ENCODE measurements around the gene ATXN7L1.

Gene ATXN7L1

DNA sequence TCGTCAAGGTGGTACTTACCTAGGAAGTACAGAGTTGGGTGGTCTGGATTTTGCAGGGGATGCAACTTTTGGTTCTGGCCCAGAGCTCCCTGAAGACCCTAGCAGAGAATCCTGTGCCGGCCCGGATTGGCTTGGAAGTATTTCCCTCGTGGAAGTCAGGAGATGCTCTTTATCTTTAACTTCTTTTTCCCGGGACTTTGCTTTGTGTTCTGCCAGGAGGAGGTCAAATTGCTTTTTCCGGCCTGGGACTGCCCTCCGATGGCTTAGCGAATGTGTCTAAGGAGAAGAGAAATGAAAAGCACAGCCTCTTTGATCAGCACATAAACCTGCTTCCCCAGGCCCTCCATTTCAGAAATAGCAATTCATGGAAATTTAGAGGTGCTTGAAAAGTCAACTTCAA, 238.1 kb downstream of the ATXN7L1 start:
- DNase-seq: no peak

DNA sequence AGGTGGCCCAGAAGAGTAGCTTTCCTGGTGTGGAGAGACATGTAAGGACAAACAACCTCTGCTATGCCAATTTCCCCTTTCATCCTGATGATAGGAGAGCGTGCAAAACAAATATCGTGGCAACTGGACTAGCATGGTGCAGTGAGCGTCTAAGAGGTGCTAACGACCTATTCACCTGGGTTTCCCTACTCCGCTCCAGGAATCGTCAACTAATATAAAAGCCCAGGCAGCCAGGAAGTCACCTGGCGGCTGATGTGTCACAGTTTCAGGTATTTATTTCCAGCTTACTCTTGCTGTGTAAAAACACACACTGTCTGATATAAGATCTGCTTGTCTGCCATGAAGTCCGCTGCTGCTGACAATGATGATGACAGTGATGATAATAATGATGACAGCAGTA, 238.6 kb downstream of the ATXN7L1 start:
- DNase-seq: no peak

GRCh38 chr7:105636982-105637381, 239.4 kb downstream of the ATXN7L1 start:
- DNase-seq: no peak

- no peak for DNase-seq
Measured at GRCh38 chr7:105635197-105635596, 241.2 kb downstream of the ATXN7L1 start.

DNA sequence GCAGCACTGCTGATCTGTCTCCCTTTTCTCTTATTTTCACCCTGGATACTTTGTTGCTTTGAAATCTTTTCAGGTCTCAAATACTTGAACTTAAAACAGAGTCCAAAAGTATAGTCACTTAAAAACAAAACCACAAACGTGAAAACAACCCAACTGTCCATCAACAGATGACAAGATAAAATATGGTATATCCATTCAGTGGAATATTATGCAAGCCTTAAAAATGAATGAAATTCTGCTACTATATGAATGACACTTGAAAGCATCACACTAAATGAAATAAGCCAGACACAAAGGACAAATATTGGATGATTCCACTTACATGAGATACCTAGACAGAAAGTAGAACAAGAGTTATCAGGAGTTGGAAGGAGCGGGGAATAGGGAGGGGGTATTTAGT, 250.4 kb downstream of the ATXN7L1 start:
- DNase-seq: no peak

- DNase-seq: no peak
Measured at GRCh38 chr7:105623906-105624305, 252.5 kb downstream of the ATXN7L1 start.

DNA sequence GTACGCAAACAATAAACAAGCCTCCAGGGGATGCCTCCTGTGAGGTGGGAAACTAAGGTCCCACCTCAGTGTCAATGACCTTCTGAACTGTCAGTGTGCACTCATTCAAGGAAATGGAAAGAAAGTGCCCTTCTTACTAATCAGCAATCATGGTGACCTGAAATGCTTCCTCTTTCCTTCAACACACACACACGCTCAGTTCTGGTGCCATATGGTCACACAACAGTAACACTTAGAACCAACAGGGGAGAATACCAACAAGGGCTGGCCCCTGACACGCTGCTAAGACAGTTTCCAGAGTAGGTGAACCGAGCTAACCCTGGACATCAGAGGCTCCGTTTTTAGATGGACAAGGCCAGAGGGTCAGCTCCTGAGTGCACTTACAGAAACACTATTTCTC, 253.0 kb downstream of the ATXN7L1 start:
- no peak for DNase-seq

DNA sequence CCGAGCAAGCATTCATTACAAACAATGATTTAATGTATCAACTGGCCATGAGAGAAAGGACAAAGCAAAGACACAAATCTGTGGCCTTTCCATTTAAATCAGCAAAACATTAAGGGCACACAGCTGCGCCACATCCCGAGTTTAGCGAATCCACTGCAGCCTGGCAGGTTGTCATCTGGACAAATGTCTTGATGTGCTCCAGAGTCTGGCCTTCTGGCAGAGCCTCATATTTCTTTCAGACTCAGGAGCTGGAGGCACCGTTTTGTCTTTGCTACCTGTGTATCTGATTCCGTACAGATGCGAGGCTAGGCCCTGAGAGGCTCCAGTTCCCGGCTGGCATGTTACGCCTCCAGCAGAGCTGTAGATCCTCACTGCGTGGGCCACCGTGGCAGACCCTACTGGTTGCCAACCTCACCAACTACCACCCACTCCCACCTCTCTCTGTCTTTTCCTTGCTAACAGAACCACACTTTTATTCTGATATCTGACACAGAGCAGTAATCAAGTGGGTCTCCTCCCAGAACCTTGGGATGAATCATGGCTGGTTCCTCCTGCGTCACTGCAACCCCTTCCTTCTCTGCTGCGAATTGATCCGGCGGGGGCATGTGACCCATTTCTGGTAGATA, 254.2 kb downstream of the ATXN7L1 start:
- DNase-seq: no peak

DNA sequence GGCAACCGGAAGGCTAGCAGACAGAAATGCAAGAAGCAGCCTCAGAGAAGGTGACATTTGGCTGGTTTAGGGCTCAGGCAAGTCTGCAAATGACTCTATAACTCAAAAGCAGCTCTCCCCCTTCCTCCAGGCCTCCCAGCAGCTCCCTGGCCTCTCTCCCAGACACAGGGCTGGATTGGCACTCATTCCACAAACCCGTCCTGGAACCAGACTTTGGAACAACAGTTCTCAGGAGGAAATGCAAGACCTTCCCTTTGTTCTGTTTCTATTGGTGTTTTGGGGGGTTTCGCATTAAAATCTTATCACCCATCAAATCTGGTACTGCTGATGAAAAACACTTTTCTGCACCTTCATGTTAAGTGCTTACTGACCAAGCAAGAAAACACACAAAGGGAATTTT, 254.8 kb downstream of the ATXN7L1 start:
- no peak for DNase-seq

DNA sequence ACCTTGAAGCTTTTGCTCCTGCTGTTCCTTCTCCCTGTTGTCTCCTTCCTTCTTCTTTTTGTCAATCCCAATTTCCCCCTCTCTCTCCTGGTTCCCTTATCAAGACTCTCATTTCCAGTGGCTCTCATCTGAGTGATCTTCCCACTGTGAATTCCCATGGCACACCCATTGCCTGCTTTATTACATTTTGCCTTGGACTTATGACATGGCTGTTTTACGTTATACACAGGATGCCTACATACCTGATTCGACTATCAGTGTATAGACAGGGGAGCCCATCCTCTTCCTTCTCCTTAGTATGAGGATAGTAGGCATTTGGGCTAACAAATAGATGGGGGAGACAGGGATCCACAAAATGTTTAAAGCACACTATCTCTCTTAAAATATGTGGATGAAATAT, 255.2 kb downstream of the ATXN7L1 start:
- DNase-seq: no peak

- DNase-seq: no peak
Measured at GRCh38 chr7:105619590-105619989, 256.8 kb downstream of the ATXN7L1 start.

DNA sequence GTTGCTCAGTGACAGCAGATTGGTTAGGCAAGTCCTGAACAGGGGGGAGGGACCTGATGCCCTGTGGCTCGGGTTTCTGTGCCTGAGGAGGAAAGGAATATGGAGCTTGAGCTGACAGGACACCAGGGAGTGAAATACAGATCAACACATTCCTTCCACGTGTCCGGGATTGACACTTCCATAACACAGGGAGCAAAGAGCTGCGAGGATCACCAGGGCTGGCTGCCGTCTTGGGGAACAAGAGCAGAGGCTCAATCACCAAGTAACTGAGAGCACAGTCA, 258.4 kb downstream of the ATXN7L1 start:
- DNase-seq: no peak

DNA sequence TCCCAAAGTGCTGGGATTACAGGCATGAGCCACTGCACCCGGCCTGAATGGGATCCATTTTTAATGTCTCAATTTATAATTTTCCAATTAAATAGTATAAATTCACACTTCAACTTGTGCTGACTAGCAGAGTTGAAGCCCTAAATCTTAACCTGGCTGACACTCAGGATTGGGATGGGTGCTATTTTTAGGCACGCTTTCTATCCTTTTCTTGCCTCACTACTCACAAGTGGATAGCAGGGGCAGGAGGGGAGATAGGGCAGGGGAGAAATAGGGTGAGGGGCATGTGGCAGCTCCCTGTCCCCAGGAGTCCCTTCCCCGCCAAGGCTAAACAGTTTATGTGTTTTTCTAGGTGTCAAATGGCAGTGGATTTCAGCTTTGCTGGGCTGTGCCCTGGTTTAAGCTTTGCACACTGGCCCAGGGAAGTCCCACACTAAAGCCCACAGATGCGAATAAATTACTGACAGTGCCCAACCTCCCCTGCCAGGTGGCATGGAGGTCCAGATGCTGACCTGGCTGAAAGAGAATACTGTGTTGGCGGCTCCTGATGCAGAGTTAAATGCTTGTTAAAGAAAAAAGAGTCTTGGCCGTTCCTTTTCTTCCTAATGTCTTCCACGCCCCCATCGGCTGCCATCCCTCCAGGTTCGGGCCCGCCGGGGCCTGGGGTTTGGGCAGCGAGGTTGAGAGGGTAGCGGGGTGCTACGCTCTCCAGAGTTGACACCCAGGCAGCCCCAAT, 259.0 kb downstream of the ATXN7L1 start:
- no peak for DNase-seq

- no peak for DNase-seq
Measured at GRCh38 chr7:105614341-105614840, 262.0 kb downstream of the ATXN7L1 start.

GRCh38 chr7:105613611-105614330, 262.6 kb downstream of the ATXN7L1 start:
- DNase-seq: no peak

DNA sequence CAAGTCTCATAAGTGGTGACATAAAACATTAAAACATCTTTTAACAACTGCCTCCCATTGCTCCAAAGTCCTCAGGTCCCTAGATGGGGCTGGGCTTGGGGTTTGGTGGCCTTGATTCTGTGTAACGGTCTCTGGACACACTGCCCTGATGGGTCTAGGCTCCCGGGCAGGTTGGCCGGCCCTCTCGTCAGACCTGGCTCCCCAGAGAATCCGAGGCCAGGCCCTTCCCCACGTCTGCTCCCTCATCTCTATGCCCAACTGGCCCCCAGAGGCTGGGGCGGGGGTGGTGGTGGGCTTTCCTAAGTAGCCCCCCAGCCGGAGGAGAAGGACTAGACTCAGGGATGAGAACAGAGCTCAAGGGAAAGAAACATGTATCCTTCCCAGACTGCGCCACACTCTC, 263.6 kb downstream of the ATXN7L1 start:
- no peak for DNase-seq

DNA sequence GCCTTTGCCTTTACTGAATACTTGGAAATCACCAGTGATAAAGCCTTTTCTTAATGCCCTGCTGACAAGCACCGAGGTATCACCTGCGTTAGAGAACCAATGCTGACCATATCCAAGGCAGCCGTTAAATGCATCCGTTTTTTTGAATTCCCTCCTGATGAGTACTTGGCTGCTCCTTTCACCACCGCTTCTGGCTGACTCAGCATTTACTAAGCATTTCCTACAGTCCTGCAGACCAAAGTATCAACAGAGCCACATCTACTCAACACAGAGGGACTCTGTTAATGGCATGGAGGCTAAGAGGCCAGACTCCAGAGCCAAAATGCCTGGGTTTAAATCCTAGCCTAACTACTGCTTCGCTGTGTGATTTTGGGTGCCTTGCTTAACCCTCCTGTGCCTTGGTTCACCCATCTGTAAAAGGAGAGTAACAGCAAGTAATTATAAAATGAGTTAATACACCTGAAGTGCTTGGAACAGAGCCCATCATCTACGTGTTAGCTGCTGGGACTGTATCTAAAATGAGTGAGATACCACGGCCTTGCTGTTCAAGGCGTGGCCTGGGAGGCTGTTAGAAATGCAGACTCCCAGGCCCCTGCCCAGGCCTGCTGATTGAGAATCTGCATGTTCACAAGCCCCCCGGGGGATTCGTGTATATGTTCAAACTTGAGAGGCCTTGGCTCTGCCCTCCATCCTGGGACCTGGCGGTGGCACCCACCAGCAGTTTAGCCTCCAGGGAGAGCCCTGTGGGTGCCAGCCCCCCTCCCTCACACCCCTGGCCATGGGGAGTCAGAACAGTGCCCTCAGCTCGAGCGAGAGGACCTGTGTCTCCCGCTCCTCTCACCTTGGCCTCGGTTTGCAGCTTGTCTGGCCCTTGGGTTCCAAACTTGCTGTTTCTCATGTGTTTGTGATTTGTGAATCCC, 264.3 kb downstream of the ATXN7L1 start:
- no peak for DNase-seq

- no peak for DNase-seq
Measured at GRCh38 chr7:105610165-105610930, 266.1 kb downstream of the ATXN7L1 start.

DNA sequence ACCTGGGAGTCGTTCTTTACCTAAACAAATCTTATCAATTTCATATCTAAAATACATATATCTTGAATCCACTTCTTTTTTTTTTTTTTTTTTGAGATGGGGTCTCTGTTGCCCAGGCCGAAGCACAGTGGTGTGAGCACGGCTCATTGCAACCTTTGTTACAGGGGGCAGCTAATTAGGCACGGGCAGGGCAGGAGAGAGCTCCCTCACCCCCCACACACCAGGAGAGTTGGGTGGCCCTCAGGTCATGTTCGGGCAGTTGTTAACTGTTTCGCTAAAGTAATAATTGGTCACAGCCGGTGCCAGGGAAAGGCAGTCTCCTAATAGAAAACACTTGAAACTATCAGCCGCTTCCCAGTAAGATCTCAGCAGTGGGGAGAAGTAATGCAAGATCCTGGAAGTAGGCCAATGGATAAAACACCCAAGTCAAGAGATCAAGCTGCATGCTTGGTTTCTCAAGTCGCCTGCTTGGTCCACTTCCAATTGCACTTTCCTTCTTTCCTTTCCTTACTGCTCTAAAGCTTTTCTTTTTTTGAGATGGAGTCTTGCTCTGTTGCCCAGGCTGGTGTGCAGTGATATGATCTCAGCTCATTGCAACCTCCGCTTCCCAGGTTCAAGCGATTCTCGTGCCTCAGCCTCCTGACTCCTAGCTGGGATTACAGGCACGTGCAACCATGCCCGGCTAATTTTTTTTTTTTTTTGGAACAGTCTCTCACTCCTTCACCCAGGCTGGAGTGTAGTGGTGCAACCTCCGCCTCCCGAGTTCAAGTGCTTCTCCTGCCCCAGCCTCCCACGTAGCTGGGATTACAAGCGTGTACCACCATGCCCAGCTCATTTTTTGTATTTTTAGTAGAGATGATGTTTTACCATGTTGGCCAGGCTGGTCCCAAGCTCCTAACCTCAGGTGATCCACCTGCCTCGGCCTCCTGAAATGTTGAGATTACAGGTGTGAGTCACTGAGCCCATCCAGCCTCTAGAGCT, 273.8 kb downstream of the ATXN7L1 start:
- DNase-seq: no peak

DNA sequence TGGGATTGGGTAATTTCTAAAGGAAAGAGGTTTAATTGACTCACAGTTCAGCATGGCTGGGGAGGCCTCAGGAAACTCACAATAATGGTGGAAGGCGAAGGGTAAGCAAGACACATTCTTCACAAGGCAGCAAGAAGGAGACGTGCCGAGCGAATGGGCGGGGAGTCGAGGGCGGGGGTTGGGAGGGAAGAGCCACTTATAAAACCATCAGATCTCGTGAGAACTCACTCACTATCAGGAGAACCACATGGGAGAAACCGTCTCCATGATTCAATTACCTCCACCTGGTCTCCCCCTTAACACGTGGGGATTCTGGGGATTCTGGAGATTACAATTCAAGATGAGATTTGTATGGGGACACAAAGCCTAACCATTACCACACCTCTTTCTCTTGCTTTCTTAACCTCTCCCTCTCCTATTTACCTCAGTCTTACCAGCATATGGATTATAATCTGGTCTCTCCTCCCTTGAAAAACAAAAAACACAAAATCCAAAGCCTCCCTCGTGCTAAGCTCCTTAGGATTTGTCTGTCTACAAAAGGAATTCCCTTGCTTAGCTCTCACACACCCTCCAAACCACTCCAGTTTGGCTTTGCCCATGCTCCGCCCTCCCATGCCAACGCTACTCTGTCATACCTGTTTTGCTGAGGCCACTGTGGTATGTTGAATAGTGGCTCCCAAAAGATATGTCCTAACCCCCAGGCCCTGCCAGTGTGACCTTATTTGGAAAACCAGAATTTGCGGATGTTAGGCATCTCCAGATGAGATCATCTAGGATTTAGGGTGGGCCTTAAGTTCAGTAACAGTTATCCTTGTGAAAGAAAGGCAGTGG, 275.5 kb downstream of the ATXN7L1 start:
- DNase-seq: no peak
